SK-N-SH treated with all-trans-retinoic acid at 6 μM for 48 hours (cell line): ENCODE data around the gene MRPL42.

Experiments
- CSDC2 ChIP-seq: fragments of 250-450 bp; sonication (Bioruptor Pico); IDR thresholded peaks from 2 replicates; pipeline ENCODE4 v1.5.0; 2020; ENCODE audit warnings: mild to moderate bottlenecking, moderate library complexity
- CSRNP3 ChIP-seq: fragments of 250-450 bp; sonication (Bioruptor Pico); IDR thresholded peaks from 2 replicates; pipeline ENCODE4 v1.5.1; 2021; ENCODE audit warnings: mild to moderate bottlenecking, moderate library complexity
- PPARA ChIP-seq: fragments of 250-450 bp; sonication (Bioruptor Pico); IDR thresholded peaks from 2 replicates; pipeline ENCODE4 v1.5.0; 2020; ENCODE audit warnings: mild to moderate bottlenecking, borderline replicate concordance
- TF ChIP-seq, protein P1 (sequence below): fragments of 250-450 bp; sonication (Bioruptor Pico); IDR thresholded peaks from 2 replicates; pipeline ENCODE4 v1.5.0; 2020; ENCODE audit warnings: mild to moderate bottlenecking, moderate library complexity

GRCh38 chr12:93419388-93420034, 47.8 kb upstream of the MRPL42 start:
- TF ChIP-seq CSRNP3 (CRISPR knock-in tag) (no peak), PPARA (CRISPR knock-in tag) (no peak), CSDC2 (CRISPR knock-in tag) (no peak)
- TF ChIP-seq, protein P1, sequence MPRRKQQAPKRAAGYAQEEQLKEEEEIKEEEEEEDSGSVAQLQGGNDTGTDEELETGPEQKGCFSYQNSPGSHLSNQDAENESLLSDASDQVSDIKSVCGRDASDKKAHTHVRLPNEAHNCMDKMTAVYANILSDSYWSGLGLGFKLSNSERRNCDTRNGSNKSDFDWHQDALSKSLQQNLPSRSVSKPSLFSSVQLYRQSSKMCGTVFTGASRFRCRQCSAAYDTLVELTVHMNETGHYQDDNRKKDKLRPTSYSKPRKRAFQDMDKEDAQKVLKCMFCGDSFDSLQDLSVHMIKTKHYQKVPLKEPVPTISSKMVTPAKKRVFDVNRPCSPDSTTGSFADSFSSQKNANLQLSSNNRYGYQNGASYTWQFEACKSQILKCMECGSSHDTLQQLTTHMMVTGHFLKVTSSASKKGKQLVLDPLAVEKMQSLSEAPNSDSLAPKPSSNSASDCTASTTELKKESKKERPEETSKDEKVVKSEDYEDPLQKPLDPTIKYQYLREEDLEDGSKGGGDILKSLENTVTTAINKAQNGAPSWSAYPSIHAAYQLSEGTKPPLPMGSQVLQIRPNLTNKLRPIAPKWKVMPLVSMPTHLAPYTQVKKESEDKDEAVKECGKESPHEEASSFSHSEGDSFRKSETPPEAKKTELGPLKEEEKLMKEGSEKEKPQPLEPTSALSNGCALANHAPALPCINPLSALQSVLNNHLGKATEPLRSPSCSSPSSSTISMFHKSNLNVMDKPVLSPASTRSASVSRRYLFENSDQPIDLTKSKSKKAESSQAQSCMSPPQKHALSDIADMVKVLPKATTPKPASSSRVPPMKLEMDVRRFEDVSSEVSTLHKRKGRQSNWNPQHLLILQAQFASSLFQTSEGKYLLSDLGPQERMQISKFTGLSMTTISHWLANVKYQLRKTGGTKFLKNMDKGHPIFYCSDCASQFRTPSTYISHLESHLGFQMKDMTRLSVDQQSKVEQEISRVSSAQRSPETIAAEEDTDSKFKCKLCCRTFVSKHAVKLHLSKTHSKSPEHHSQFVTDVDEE, result no peak
